HG03159 (cell line): ENCODE data around the gene ENTHD1.

Experiments
- ATAC-seq: cut with Tn5 transposase; IDR thresholded peaks from one replicate; pipeline ENCODE4 v1.9.1; 2021; ENCODE audit warnings: mild to moderate bottlenecking, moderate library complexity; ENCODE audit not compliant: unreplicated experiment

Gene ENTHD1

GRCh38 chr22:39693943-39694500, 199.5 kb downstream of the ENTHD1 start:
- no peak for ATAC-seq
